Measurements from ENCODE around the gene URAD. TPM values are rescaled to one million over a fixed set of nuclear protein-coding genes. Genes with fewer than 3 reads are reported as not detected.

The URAD gene
- total and polyA plus RNA-seq, 7 donors, result 15.4 to 30.6 (median 20.8) TPM; not detected in 4

- no peak for DNase-seq
- intact Hi-C loops (cut with DNase I), result no loop called here
- Histone ChIP-seq H3K27me3 (peaks cover 49 to 99% (median 88%) of the 10 kb centered on the region in 3 donors), H3K9me3 (no peaks in the 10 kb centered on the region), H3K36me3 (no peaks in the 10 kb centered on the region), H3K27ac (no peak overlapping the region), H3K4me1 (peaks cover 0 to 41% (median 29%) of the 10 kb centered on the region in 4 donors), H3K4me3 (no peak overlapping the region)
- WGBS, 2 donors, result 5 to 11% methylated on average over 12 of the region's 12 CpGs
- TF ChIP-seq POLR2AphosphoS5 (IDR thresholded peaks at IDR 0.05), result no peak
- TF ChIP-seq CTCF (IDR thresholded peaks at IDR 0.05), result no peak
- TF ChIP-seq POLR2A (IDR thresholded peaks at IDR 0.05), result no peak
- TF ChIP-seq EP300 (IDR thresholded peaks at IDR 0.05), result no peak
Observed at GRCh38 chr13:27976362-27977091, 12.0 kb downstream of the URAD start.

- H3K27me3 ChIP-seq, result peaks cover 49 to 99% (median 88%) of the 10 kb centered on the region in 3 donors
Observed at GRCh38 chr13:27975564-27976361, 12.7 kb downstream of the URAD start.

GRCh38 chr13:27973961-27974662, 14.4 kb downstream of the URAD start:
- WGBS, 2 donors, result 14% methylated on average over 7 of the region's 7 CpGs
- Histone ChIP-seq H3K4me1 (peaks cover 0 to 28% (median 15%) of the 10 kb centered on the region in 4 donors), H3K27me3 (peaks cover 48 to 99% (median 91%) of the 10 kb centered on the region in 3 donors), H3K4me3 (no peak overlapping the region), H3K36me3 (no peaks in the 10 kb centered on the region), H3K9me3 (no peaks in the 10 kb centered on the region), H3K27ac (no peak overlapping the region)
- TF ChIP-seq EP300 (IDR thresholded peaks at IDR 0.05) (no peak), POLR2A (IDR thresholded peaks at IDR 0.05) (no peak)
- intact Hi-C loops (cut with DNase I), result no loop called here
- DNase-seq, result no peak

More at GRCh38 chr13:27975564-27976361, 12.7 kb downstream of the URAD start:
- Histone ChIP-seq H3K4me3 (no peak overlapping the region), H3K4me1 (peaks cover 0 to 40% (median 29%) of the 10 kb centered on the region in 4 donors), H3K9me3 (no peaks in the 10 kb centered on the region), H3K27ac (no peak overlapping the region), H3K36me3 (no peaks in the 10 kb centered on the region)
- TF ChIP-seq POLR2A (IDR thresholded peaks at IDR 0.05), result no peak
- no peak for TF ChIP-seq CTCF (IDR thresholded peaks at IDR 0.05)
- TF ChIP-seq EP300 (IDR thresholded peaks at IDR 0.05), result no peak
- no peak for TF ChIP-seq POLR2AphosphoS5 (IDR thresholded peaks at IDR 0.05)
- intact Hi-C loops (cut with DNase I), result no loop called here
- WGBS, 2 donors, result 2 to 3% methylated on average over 51 of the region's 51 CpGs
- no peak for DNase-seq

GRCh38 chr13:27973291-27973690, 15.2 kb downstream of the URAD start:
- peaks cover 47 to 99% (median 91%) of the 10 kb centered on the region in 3 donors for H3K27me3 ChIP-seq
- no peak for TF ChIP-seq EP300 (IDR thresholded peaks at IDR 0.05)
- TF ChIP-seq POLR2A (IDR thresholded peaks at IDR 0.05), result no peak
- no peak for TF ChIP-seq CTCF (IDR thresholded peaks at IDR 0.05)
- TF ChIP-seq POLR2AphosphoS5 (IDR thresholded peaks at IDR 0.05), result no peak
- H3K4me1 ChIP-seq, result peaks cover 0 to 28% (median 18%) of the 10 kb centered on the region in 4 donors
- no peak for DNase-seq
- no peak overlapping the region for H3K27ac ChIP-seq
- no peaks in the 10 kb centered on the region for H3K9me3 ChIP-seq
- no peaks in the 10 kb centered on the region for H3K36me3 ChIP-seq
- WGBS, 2 donors, result 27 to 34% methylated on average over 5 of the region's 5 CpGs
- no peak overlapping the region for H3K4me3 ChIP-seq
- intact Hi-C loops (cut with DNase I), result no loop called here

GRCh38 chr13:27972478-27972820, 16.0 kb downstream of the URAD start:
- Histone ChIP-seq H3K27ac (no peak overlapping the region), H3K4me3 (no peak overlapping the region), H3K9me3 (no peaks in the 10 kb centered on the region), H3K36me3 (no peaks in the 10 kb centered on the region), H3K4me1 (peaks cover 0 to 28% (median 18%) of the 10 kb centered on the region in 4 donors), H3K27me3 (peaks cover 46 to 99% (median 91%) of the 10 kb centered on the region in 3 donors)
- 39 to 58% methylated on average over 2 of the region's 2 CpGs for WGBS, 2 donors
- no peak for TF ChIP-seq EP300 (IDR thresholded peaks at IDR 0.05)
- TF ChIP-seq CTCF (IDR thresholded peaks at IDR 0.05), result no peak
- TF ChIP-seq POLR2AphosphoS5 (IDR thresholded peaks at IDR 0.05), result no peak
- no peak for TF ChIP-seq POLR2A (IDR thresholded peaks at IDR 0.05)
- DNase-seq, result no peak
- intact Hi-C loops (cut with DNase I), result no loop called here
